Vagina (tissue), 2 donors: ENCODE measurements around the gene RACGAP1. TPM values are rescaled to one million over a fixed set of nuclear protein-coding genes. Genes with fewer than 3 reads are reported as not detected.

Experiments used
- DNase-seq, 2 donors: peaks; one replicate each; pipeline ENCODE4 v3.0.0-alpha.2; 2017; ENCODE audit errors: extremely low spot score in 2 of 2
- H3K27ac ChIP-seq: fragments of 200-600 bp; sonication (generic); one replicate; pipeline ENCODE4 v1.5.1; 2019
- H3K27me3 ChIP-seq: fragments of 200-600 bp; sonication (generic); one replicate; pipeline ENCODE4 v1.5.1; 2019
- H3K36me3 ChIP-seq, 2 donors: fragments of 200-600 bp; sonication (generic); one replicate each; pipeline ENCODE4 v1.5.1; 2017 to 2019
- H3K4me1 ChIP-seq: fragments of 200-600 bp; sonication (generic); one replicate; pipeline ENCODE4 v1.5.1; 2019
- H3K4me3 ChIP-seq, 2 donors: fragments of 200-600 bp; sonication (generic); 1 replicate in 1 of 2; 2 replicates in 1 of 2; pipeline ENCODE4 v1.5.1; 2016 to 2019
- H3K9me3 ChIP-seq: fragments of 200-600 bp; sonication (generic); one replicate; pipeline ENCODE4 v1.5.1; 2019
- POLR2A ChIP-seq, 2 donors: fragments of 450-650 bp; IDR thresholded peaks; one replicate each; pipeline ENCODE4 v1.6.1; 2017; ENCODE audit warnings: antibody characterized with exemption in 2 of 2, mild to moderate bottlenecking in 2 of 2, moderate library complexity in 2 of 2
- POLR2AphosphoS5 ChIP-seq, 2 donors: sonication (generic); formaldehyde crosslinking; IDR thresholded peaks; one replicate each; pipeline ENCODE4 v1.9.0; 2017; ENCODE audit warnings: antibody characterized with exemption in 2 of 2, mild to moderate bottlenecking in 2 of 2, low read depth in 1 of 2; ENCODE audit not compliant: insufficient read depth in 1 of 2
- intact Hi-C: fragments of 100-400 bp; cut with DNase I; formaldehyde crosslinking; loops from one replicate; pipeline ENCODE4 v1.15.1; 2023
- total RNA-seq: library from RNA; depleted of rRNA; stranded (reverse); fragments of >200 nt; gene quantifications from one replicate; pipeline ENCODE4 v1.2.3, GENCODE V29; 2016
- TF ChIP-seq, protein P1 (sequence below), 3 experiments: fragments of 450-650 bp in 2 of 3; fragments of 200-600 bp in 1 of 3; sonication (generic) in 1 of 3; IDR thresholded peaks; one replicate each; pipeline ENCODE4 v1.5.1; 2017 to 2019; ENCODE audit warnings: antibody characterized with exemption in 3 of 3, mild to moderate bottlenecking in 2 of 3, moderate library complexity in 2 of 3

Gene RACGAP1
- total RNA-seq, 1 donor from 2014 or later: 19.2 TPM

- Histone ChIP-seq H3K4me1 (peaks cover 9% of the 10 kb centered on the region), H3K36me3 (no peaks in the 10 kb centered on the region), H3K4me3 (no peak overlapping the region), H3K27ac (no peak overlapping the region), H3K27me3 (no peaks in the 10 kb centered on the region), H3K9me3 (no peaks in the 10 kb centered on the region)
- DNase-seq: no peak
- TF ChIP-seq POLR2A (IDR thresholded peaks at IDR 0.05): no peak
- TF ChIP-seq, protein P1, sequence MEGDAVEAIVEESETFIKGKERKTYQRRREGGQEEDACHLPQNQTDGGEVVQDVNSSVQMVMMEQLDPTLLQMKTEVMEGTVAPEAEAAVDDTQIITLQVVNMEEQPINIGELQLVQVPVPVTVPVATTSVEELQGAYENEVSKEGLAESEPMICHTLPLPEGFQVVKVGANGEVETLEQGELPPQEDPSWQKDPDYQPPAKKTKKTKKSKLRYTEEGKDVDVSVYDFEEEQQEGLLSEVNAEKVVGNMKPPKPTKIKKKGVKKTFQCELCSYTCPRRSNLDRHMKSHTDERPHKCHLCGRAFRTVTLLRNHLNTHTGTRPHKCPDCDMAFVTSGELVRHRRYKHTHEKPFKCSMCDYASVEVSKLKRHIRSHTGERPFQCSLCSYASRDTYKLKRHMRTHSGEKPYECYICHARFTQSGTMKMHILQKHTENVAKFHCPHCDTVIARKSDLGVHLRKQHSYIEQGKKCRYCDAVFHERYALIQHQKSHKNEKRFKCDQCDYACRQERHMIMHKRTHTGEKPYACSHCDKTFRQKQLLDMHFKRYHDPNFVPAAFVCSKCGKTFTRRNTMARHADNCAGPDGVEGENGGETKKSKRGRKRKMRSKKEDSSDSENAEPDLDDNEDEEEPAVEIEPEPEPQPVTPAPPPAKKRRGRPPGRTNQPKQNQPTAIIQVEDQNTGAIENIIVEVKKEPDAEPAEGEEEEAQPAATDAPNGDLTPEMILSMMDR (IDR thresholded peaks at IDR 0.05): no peak
- TF ChIP-seq POLR2AphosphoS5 (IDR thresholded peaks at IDR 0.05; ENCODE audit: insufficient read depth in 1 of 2, low read depth in 1 of 2): no peak
- intact Hi-C loops: no loop called here
These were observed 67.7 kb downstream of the RACGAP1 start for GRCh38 chr12:49957570-49957967.

- no peak for DNase-seq
- Histone ChIP-seq H3K27me3 (no peaks in the 10 kb centered on the region), H3K27ac (no peak overlapping the region), H3K4me3 (no peak overlapping the region), H3K36me3 (no peaks in the 10 kb centered on the region), H3K4me1 (peaks cover 9% of the 10 kb centered on the region), H3K9me3 (no peaks in the 10 kb centered on the region)
- TF ChIP-seq POLR2A (IDR thresholded peaks at IDR 0.05): no peak
- no peak for TF ChIP-seq POLR2AphosphoS5 (IDR thresholded peaks at IDR 0.05; ENCODE audit: insufficient read depth in 1 of 2, low read depth in 1 of 2)
- TF ChIP-seq, protein P1 (IDR thresholded peaks at IDR 0.05): no peak
- intact Hi-C loops: no loop called here
These were observed 68.4 kb downstream of the RACGAP1 start for GRCh38 chr12:49956663-49957569.

- intact Hi-C loops: no loop called here
- H3K4me1 ChIP-seq: peaks cover 6% of the 10 kb centered on the region
- no peaks in the 10 kb centered on the region for H3K27me3 ChIP-seq
- no peak overlapping the region for H3K4me3 ChIP-seq
- TF ChIP-seq, protein P1 (IDR thresholded peaks at IDR 0.05): no peak
- TF ChIP-seq POLR2A (IDR thresholded peaks at IDR 0.05) (no peak), POLR2AphosphoS5 (IDR thresholded peaks at IDR 0.05; ENCODE audit: insufficient read depth in 1 of 2, low read depth in 1 of 2) (no peak)
- no peaks in the 10 kb centered on the region for H3K36me3 ChIP-seq
- no peak overlapping the region for H3K27ac ChIP-seq
- H3K9me3 ChIP-seq: no peaks in the 10 kb centered on the region
- no peak for DNase-seq
These were observed 69.2 kb downstream of the RACGAP1 start for GRCh38 chr12:49955899-49956662.

- no peak overlapping the region for H3K27ac ChIP-seq
- DNase-seq: no peak
- H3K4me3 ChIP-seq: no peak overlapping the region
- TF ChIP-seq, protein P1 (IDR thresholded peaks at IDR 0.05): no peak
- TF ChIP-seq POLR2A (IDR thresholded peaks at IDR 0.05) (no peak), POLR2AphosphoS5 (IDR thresholded peaks at IDR 0.05; ENCODE audit: insufficient read depth in 1 of 2, low read depth in 1 of 2) (no peak)
- intact Hi-C loops: loop anchor here (5.0 kb wide), 1 partner anchor 88 kb away; no protein-coding TSS in a partner anchor
- no peaks in the 10 kb centered on the region for H3K4me1 ChIP-seq
- H3K27me3 ChIP-seq: no peaks in the 10 kb centered on the region
- no peaks in the 10 kb centered on the region for H3K9me3 ChIP-seq
- H3K36me3 ChIP-seq: no peaks in the 10 kb centered on the region
These were observed 70.1 kb downstream of the RACGAP1 start for GRCh38 chr12:49954863-49955830.
